NCI-H524 (cell line): ENCODE data around the gene ARL16.

ENCODE experiments used
- DNase-seq, 2 experiments: peaks; one replicate each; lab custom pipeline; 2025; lab: John Stamatoyannopoulos, UW

The ARL16 gene

GRCh38 chr17:81644496-81644895 lies 39.1 kb downstream of the ARL16 start:
- no peak for DNase-seq

- DNase-seq: no peak
Observed at GRCh38 chr17:81641825-81642489, 41.6 kb downstream of the ARL16 start.

DNA sequence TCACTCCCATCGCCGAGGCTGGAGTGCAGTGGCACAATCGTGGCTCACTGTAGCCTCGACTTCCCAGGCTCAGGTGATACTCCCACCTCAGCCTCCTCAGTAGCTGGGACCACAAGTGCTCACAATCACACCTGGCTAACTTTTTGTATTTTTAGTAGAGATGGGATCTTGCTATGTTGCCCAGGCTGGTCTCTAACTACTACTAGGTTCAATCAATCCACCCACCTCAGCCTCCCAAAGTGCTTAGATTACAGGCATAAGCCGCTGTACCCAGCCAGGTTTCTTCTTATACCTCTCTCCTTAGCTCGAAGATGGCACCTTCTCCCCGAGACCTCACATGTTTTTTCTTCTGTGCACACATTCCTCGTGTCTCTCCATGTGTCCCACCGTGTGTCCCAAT lies 43.6 kb downstream of the ARL16 start:
- DNase-seq: no peak

GRCh38 chr17:81638683-81639082 lies 44.9 kb downstream of the ARL16 start:
- no peak for DNase-seq

DNA sequence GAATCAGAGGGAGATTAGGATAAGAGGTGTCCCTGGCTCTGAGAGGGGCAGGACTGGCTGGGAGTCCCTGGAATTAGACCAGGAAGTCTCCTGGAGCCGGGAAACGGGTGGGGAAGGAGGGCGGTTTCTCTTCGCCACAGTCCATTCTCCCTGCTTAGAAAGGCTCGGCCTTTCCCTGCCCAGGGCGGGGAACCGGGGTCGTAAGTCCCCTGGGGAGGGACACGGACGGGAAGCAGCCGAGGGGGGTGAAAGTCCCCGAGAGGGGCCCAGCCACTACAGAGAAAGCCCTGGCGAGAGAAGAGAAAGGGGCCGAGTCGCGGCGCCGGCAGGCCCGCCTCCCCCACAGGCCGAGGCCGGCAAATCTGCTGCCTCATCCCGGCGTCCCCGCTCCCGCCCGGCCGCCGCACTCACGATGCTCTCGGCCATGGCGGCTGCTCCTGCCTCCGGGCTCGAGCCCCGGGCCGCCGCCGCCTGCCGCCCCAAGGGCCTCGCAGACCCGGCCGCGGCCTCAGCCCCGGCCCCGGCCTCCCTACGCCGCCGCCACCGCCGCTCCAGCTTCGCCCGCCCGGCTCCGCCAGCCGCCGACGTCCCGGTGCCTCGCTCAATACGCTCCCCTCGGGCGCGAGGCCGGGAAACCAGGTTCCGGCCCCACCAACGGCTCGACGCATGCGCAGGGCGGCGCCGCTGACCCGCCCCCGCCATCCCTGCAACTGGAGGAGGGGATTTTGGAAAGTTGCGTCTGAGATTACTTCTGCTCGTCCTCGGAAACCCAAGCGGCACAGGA lies 46.9 kb downstream of the ARL16 start, which contains the start of the genes NPLOC4 and TSPAN10:
Gene NPLOC4 (minus strand): TSS at position 608 of the 784 bp plus-strand sequence. CDS start 182 bp downstream, at position 426.
Gene TSPAN10 (plus strand): TSS at position 692 of the 784 bp plus-strand sequence. CDS start 5,217 bp downstream, outside the sequence.
- peak; percentile 90 to 92 for DNase-seq

GRCh38 chr17:81635973-81636504 lies 47.6 kb downstream of the ARL16 start:
- no peak for DNase-seq

- DNase-seq: no peak
Observed at GRCh38 chr17:81635431-81635830, 48.2 kb downstream of the ARL16 start.

DNA sequence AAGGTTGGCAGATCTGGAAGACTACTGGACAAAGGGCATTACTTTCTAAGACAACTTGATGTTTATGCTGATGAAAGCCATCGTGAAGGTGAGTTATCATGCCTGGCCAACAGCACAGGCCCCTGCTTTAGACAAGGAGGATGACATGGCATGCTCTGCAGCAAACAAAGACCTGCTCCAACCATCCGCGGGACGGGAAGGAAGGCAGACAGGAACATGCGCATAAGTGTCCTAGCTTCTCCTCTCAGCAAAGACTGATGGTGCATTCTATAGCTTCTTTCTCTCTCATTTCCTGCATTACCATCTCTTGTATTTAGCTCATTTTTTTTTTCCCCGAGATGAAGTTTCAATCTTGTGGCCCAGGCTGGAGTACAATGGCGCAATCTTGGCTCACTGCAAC lies 52.1 kb downstream of the ARL16 start:
- no peak for DNase-seq
